Mononuclear cell (primary cell): ENCODE measurements around the gene CCL4. TPM values are rescaled to one million over a fixed set of nuclear protein-coding genes. Genes with fewer than 3 reads are reported as not detected.
"Not testable (repeated sequence)": the region's sequence is repeated elsewhere in the genome, so short reads cannot be mapped to it uniquely, and the experiment has no call there.

ENCODE experiments used
- H3K27me3 ChIP-seq: 2 replicates; pipeline ENCODE4 v1.6.0; 2011; ENCODE audit warnings: low read length, control low read depth; ENCODE audit not compliant: insufficient read depth
- H3K4me1 ChIP-seq: 2 replicates; pipeline ENCODE4 v1.5.1; 2011; ENCODE audit warnings: mild to moderate bottlenecking, low read length, control low read depth; ENCODE audit not compliant: insufficient read depth
- H3K4me3 ChIP-seq: 2 replicates; pipeline ENCODE4 v1.5.1; 2011; ENCODE audit warnings: mild to moderate bottlenecking, low read length, moderate library complexity
- H3K9me3 ChIP-seq: 2 replicates; pipeline ENCODE4 v1.5.1; 2011; ENCODE audit warnings: low read depth, mild to moderate bottlenecking, control low read depth, low read length
- total RNA-seq: library from RNA; depleted of rRNA; stranded (reverse); fragments of >200 nt; gene quantifications from one replicate; pipeline ENCODE4 v1.2.3, GENCODE V29; 2012

CCL4 gene
- total RNA-seq, 1 donor = 482 TPM

GRCh38 chr17:36081681-36082471 is 21.8 kb upstream of the CCL4 start:
- H3K9me3 ChIP-seq, H3K4me3 ChIP-seq, H3K27me3 ChIP-seq: not testable (repeated sequence)
- H3K4me1 ChIP-seq = peaks cover 53% of the 10 kb centered on the region

DNA sequence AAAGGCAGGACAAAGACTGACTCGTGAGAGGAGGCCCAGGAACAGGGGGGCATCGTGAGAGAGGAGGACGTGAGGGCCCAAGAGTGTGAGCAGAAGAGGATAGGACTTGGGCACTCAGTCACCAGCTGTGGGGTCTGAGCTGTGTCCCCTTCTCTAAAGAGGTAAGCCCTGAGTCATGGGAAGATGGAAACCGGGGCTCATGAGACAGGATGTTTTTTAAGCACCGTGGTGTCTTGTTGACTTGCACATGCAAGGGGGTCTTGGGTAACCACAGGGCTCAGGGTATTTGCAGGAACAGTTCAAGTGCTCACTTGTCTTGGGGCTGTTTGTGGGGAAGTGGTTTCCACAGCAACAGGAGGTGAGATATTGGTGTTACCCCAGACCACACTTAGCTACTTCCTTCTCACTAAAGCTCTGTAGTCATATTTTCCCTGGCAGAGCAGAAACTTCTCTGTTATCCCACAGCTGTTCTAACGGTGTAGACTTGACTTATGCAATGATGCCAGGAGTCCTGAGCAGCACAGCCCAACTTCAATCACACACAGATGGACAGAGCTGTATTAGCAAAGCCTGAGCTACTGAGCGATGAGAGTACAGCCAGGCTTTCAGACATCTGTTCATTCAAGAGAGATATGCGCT is 21.0 kb upstream of the CCL4 start:
- not testable (repeated sequence) for H3K27me3 ChIP-seq, H3K4me3 ChIP-seq, H3K9me3 ChIP-seq
- H3K4me1 ChIP-seq = peaks cover 53% of the 10 kb centered on the region

DNA sequence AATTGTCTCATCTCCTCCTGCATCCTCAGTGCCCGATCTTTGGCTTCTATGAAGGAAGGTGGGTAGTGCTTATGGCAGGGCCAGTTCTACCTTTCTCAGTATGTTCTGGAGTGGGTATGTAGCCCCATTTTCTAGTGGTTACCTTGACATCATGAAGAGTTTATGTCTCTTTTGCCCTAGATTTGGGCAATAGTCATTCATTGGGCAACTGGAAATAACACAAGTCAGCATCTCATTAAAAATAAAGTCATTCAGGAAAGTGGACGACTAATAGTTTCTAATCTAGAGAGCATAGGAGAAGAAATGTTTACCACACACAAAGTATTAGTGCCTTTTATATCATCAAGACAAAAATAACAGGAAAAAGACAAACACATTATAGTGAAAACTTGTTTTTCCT is 19.9 kb upstream of the CCL4 start:
- H3K27me3 ChIP-seq, H3K4me3 ChIP-seq, H3K9me3 ChIP-seq: not testable (repeated sequence)
- peaks cover 55% of the 10 kb centered on the region for H3K4me1 ChIP-seq

GRCh38 chr17:36085765-36086164 is 17.9 kb upstream of the CCL4 start:
- Histone ChIP-seq H3K9me3 (no peaks in the 10 kb centered on the region), H3K4me3 (no peak overlapping the region), H3K27me3 (no peaks in the 10 kb centered on the region), H3K4me1 (peaks cover 76% of the 10 kb centered on the region)

DNA sequence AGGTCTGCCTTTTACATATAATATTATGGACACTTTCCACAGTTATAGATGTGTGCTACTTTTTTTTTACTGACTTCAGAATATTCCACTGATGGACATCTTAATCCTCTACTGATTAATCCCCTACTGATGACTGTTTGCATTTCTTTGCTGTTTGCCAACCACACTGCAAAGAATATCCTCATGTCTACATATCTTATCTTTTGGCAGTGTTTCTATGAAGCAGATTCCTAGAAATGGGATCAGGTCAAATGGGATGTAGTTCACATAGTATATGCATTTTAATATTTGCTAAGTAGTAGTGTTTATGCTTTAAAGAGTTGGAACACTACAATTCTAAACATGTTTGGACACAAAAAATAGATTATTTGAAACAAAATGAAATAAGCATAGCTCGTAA is 16.8 kb upstream of the CCL4 start:
- no peak overlapping the region for H3K4me3 ChIP-seq
- H3K9me3 ChIP-seq = no peaks in the 10 kb centered on the region
- no peaks in the 10 kb centered on the region for H3K27me3 ChIP-seq
- H3K4me1 ChIP-seq = peaks cover 73% of the 10 kb centered on the region

- H3K27me3 ChIP-seq, H3K9me3 ChIP-seq, H3K4me3 ChIP-seq: not testable (repeated sequence)
- H3K4me1 ChIP-seq = peaks cover 73% of the 10 kb centered on the region
Observed at GRCh38 chr17:36087471-36087870, 16.2 kb upstream of the CCL4 start.

- H3K4me1 ChIP-seq = peaks cover 67% of the 10 kb centered on the region
Observed at GRCh38 chr17:36087897-36088572, 15.6 kb upstream of the CCL4 start.

DNA sequence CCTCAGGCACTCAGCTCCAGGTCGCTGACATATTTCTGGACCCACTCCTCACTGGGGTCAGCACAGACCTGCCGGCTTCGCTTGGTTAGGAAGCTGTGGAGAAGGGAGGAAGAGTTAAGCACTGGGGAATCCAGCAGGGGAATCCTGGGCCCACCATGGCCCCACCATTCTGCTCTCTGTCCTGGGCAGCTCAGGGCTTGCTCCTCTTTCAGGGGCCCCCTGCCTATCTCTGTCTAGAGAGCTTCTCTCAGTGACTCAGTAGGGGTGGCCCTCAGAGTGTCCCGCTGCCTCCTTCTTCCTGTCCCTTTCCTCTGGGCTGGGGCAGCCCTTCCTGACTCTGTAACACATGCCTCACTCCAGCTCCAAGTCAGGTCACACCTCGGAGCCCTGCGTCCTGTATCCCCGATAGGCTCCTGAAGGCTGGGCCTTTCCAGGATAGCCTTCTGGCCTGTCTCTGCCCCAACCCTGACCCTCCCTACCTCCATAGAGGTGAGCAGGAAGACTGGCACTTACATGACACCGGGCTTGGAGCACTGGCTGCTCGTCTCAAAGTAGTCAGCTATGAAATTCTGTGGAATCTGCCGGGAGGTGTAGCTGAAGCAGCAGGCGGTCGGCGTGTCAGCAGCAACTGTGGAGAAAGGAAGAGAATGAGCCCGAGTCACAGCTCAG is 14.8 kb upstream of the CCL4 start:
- H3K27me3 ChIP-seq = no peaks in the 10 kb centered on the region
- H3K9me3 ChIP-seq = no peaks in the 10 kb centered on the region
- H3K4me1 ChIP-seq = peaks cover 60% of the 10 kb centered on the region
- no peak overlapping the region for H3K4me3 ChIP-seq

More at GRCh38 chr17:36087897-36088572, 15.6 kb upstream of the CCL4 start:
- not testable (repeated sequence) for H3K4me3 ChIP-seq, H3K9me3 ChIP-seq, H3K27me3 ChIP-seq

DNA sequence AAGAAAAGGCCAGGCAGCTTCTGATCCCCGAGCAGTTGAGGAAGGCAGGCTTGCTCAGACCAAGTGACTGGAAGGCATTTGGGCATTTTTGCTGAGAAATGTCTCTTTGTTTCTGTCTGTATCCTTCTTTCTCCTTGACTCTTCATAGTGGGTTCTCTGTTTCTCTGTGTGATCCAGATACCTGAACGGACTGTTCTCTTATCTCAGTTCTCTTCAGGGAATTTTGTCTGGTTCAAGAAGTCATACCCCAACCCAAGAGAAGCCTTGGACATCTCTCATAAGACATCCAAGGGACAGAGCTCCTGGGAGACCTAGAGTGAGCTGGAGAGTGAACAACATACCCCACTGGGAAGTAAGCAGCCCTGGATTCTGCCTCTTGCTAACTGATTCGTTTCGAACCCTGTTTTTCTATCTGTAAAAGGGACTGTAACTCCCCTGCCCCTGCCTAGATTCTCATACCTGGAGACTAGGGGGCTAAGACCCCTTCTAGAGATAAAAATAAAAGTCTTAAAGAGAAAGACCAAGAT is 14.2 kb upstream of the CCL4 start:
- Histone ChIP-seq H3K4me3 (no peak overlapping the region), H3K9me3 (no peaks in the 10 kb centered on the region), H3K27me3 (no peaks in the 10 kb centered on the region), H3K4me1 (peaks cover 57% of the 10 kb centered on the region)

DNA sequence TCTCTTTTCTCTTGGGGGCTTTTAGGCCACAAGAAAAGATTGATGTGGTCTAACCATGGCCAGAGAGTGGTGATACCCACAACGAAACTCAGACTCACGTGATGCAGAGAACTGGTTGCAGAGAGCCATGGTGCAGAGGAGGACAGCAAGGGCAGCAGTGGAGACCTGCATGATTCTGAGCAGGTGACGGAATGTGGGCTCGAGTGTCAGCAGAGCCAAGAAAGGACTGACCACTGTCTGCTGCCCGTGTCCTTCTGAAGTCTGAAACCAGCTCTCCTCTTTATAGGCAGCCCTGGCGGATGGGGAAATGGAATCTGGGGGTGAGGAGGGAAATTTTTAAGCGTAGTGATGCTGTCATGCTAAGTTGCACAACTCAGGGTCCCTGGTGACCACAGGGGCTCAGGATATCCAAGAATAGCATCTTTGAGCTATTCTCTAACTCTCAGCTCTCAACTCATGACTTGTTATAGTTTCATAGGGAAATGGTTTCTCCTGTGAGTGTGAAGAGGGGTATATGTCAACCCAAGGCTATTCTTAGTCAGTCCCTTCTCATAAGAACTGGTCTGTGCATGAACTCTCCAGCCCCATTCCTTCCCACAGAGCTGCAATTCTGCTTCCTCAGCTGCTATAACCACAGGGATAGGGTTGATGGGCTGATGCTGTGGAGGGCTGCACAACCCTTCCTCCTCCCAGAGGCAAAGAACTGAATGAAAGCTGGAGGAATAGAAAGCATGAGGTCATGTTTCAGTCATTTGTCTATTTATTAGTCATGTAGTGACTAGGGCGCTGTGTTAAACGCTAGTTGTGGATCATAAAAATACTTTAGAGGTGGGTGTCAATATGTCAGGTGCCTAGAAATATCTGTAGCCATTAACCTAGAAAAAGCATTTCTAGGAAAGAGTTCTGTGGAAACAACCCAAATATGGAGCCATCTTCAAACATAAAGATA is 13.5 kb upstream of the CCL4 start, which contains the start of gene CCL3:
CCL3 (minus strand) TSS at position 256 of the 949 bp plus-strand sequence; CDS start at position 171, 85 bp downstream.
- peaks cover 56% of the 10 kb centered on the region for H3K4me1 ChIP-seq

DNA sequence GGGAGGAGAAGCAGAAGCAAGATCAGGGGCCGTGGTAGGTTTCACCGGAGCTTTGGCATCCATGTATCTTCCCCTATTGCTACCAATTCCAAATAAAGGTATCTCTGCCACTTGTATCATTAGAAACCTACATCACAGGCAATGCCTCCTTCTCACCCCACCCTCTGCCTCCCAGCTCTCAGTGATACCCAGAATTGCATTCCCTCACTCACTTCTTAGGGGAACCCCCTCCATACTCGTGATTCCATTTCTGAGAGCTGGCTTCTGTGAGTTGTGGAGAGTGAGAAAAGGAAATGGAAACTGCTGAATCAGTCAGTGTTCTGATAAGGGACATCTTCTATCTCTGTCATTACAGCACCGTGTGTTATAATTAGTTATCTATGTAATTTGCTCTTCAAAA is 11.4 kb upstream of the CCL4 start:
- H3K27me3 ChIP-seq = no peaks in the 10 kb centered on the region
- no peaks in the 10 kb centered on the region for H3K9me3 ChIP-seq
- H3K4me3 ChIP-seq = no peak overlapping the region
- H3K4me1 ChIP-seq = peaks cover 52% of the 10 kb centered on the region

More for the DNA sequence above, 13.5 kb upstream of the CCL4 start, which contains the start of gene CCL3:
- H3K27me3 ChIP-seq = no peaks in the 10 kb centered on the region
- no peak within 1 kb of the TSS for H3K4me3 ChIP-seq
- no peaks in the 10 kb centered on the region for H3K9me3 ChIP-seq

DNA sequence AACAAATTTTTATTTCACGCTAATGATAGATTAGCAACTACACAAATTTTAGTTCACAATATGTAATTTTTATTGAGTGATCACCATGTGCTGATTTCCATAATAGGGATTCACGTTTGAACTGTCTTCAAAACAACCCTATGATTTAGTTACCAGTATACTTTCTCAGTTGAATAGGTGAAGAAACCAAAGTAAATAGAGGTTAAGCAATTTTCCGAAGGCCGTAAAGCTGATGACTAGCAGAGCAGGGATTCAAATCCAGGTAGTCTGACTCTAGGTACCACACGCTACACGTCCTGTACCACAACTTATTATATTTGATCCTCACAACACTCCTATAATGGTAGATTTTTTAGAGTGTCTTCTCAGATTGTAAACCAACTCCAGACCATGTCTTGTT is 10.9 kb upstream of the CCL4 start:
- H3K4me3 ChIP-seq, H3K27me3 ChIP-seq, H3K9me3 ChIP-seq: not testable (repeated sequence)
- H3K4me1 ChIP-seq = peaks cover 52% of the 10 kb centered on the region

- Histone ChIP-seq H3K9me3 (no peaks in the 10 kb centered on the region), H3K4me3 (no peak overlapping the region), H3K27me3 (no peaks in the 10 kb centered on the region), H3K4me1 (peaks cover 44% of the 10 kb centered on the region)
Observed at GRCh38 chr17:36094232-36094631, 9.4 kb upstream of the CCL4 start.

DNA sequence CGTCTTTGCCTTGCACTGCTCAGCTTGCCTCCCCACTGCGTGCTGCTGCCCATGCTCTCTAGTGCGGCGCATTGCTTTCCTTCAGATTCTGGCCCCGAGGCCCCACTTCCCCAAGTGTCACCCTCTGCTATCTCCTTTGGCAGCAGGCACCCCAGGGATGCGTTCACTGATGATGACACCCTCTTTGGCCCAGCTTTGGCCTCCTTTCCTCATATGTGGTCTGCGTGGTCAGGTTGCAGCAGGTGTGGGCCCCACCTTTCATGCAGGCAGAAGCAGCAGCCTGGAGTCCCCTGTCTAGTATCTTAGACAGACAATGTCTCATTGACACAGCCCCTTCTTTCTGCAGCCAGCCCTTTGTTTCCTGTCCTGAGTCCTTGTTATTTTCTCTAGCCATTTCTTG is 8.9 kb upstream of the CCL4 start:
- Histone ChIP-seq H3K4me3 (no peak overlapping the region), H3K4me1 (peaks cover 38% of the 10 kb centered on the region), H3K27me3 (no peaks in the 10 kb centered on the region), H3K9me3 (no peaks in the 10 kb centered on the region)
